ENCODE data around the gene SLC45A1.

The SLC45A1 gene

DNA sequence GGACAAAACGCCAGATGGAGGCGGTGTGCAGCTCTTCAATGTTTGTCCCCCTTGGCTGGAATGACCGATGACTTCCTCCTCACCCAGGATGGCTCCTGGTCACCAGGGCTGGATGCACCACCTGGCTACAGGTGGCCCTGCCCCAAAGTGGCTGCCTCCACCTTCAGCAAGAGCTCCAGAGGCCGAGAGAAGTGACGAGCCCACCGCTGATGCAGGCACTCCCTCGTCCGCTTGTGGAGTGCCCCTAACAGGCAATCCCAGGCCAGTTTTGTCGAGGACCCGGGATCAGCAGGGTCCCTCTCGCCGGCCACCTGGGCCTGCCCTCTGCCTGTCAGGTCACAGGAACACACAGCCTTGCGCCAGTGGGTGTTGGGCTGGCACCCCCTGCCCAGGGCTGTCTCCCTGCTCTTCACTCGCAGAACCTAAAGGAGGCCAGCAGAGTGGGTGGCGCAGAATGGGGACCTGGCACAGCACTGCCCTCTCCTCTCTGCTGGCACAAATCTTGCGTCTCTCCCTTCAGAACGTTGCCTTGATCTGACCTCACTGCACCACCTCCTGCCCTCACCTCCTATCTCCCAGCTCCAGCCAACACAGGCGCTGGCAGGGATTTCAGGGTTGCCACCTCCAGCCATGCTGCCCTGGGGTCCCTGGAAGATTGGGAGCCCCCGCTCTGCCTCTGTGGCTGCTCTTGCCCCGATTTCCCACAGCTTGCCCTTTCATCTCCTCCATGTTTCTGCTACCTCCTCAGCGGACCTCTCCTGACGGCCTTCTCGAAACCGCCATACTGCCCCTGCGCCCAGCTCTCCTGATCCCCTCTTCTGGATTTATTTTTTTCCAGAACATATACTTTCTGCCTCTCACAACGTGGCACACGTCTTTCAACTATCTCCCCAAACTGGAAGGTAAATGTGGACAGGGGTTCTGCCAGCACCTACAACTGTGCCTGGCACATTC, 38.6 kb downstream of the SLC45A1 start:
- DNase-seq (ENCODE audit: low read depth, low spot score): no peak
- Histone ChIP-seq H3K9ac (ENCODE audit: insufficient read length) (no peak overlapping the region), H3K36me3 (ENCODE audit: insufficient read depth, low read length) (peaks cover 60% of the 10 kb centered on the region), H3K4me3 (no peak overlapping the region), H3K9me3 (ENCODE audit: low read depth, low read length) (no peaks in the 10 kb centered on the region), H3K27ac (no peak overlapping the region)
- TF ChIP-seq EZH2 (IDR thresholded peaks at IDR 0.05) (no peak), FOXP2 (optimal IDR thresholded peaks at IDR 0.05; ENCODE audit: control extremely low read depth, extremely low read length, insufficient read depth) (no peak), POLR2AphosphoS5 (IDR thresholded peaks at IDR 0.05; ENCODE audit: borderline replicate concordance, low read depth, low read length) (no peak)

- H3K36me3 ChIP-seq (ENCODE audit: insufficient read depth, low read length): peaks cover 70% of the 10 kb centered on the region
- H3K4me3 ChIP-seq: no peak overlapping the region
- no peak for DNase-seq (ENCODE audit: low read depth, low spot score)
- H3K9me3 ChIP-seq (ENCODE audit: low read depth, low read length): no peaks in the 10 kb centered on the region
- TF ChIP-seq FOXP2 (optimal IDR thresholded peaks at IDR 0.05; ENCODE audit: control extremely low read depth, extremely low read length, insufficient read depth) (no peak), POLR2AphosphoS5 (IDR thresholded peaks at IDR 0.05; ENCODE audit: borderline replicate concordance, low read depth, low read length) (no peak)
- no peak overlapping the region for H3K27ac ChIP-seq
- H3K9ac ChIP-seq (ENCODE audit: insufficient read length): no peak overlapping the region
These were observed 39.6 kb downstream of the SLC45A1 start for GRCh38 chr1:8357329-8358101.

DNA sequence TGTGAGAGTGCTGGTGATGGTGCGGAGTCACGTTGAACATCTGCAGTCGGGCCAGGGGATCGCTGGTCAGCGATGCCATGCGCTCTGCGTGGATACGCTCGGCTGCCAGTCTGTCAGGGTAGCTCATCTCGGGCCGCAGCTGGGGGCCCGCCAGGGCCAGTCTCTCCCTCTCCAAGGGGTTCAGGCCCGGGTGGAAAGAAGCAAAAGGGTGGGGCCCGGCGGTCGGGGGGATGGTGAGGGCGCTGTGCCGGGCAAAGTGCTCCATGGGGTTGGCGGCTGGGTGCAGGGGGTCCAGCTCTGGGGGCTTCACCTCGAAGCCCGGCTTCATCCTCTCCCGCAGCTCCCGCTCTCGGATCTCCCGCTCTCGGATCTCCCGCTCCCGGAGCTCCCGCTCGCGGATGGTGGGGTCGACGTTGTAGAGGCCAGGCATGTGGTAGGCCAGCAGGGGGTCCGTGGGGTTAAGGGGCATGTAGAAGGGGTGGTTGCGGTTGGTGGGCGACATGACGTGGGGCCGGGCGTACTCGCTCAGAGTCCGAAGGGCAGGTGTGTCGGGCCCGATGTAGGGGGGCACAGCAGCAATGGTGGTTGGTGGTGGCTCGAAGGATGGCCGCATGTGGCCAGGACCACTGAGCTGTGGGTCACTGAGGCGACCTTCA, 40.5 kb downstream of the SLC45A1 start:
- Histone ChIP-seq H3K9ac (ENCODE audit: insufficient read length) (no peak overlapping the region), H3K9me3 (ENCODE audit: low read depth, low read length) (no peaks in the 10 kb centered on the region), H3K36me3 (ENCODE audit: insufficient read depth, low read length) (peaks cover 75% of the 10 kb centered on the region), H3K27ac (no peak overlapping the region), H3K4me3 (no peak overlapping the region)
- no peak for DNase-seq (ENCODE audit: low read depth, low spot score)
- TF ChIP-seq POLR2AphosphoS5 (IDR thresholded peaks at IDR 0.05; ENCODE audit: borderline replicate concordance, low read depth, low read length) (no peak), EZH2 (IDR thresholded peaks at IDR 0.05) (no peak), FOXP2 (optimal IDR thresholded peaks at IDR 0.05; ENCODE audit: control extremely low read depth, extremely low read length, insufficient read depth) (no peak)

DNA sequence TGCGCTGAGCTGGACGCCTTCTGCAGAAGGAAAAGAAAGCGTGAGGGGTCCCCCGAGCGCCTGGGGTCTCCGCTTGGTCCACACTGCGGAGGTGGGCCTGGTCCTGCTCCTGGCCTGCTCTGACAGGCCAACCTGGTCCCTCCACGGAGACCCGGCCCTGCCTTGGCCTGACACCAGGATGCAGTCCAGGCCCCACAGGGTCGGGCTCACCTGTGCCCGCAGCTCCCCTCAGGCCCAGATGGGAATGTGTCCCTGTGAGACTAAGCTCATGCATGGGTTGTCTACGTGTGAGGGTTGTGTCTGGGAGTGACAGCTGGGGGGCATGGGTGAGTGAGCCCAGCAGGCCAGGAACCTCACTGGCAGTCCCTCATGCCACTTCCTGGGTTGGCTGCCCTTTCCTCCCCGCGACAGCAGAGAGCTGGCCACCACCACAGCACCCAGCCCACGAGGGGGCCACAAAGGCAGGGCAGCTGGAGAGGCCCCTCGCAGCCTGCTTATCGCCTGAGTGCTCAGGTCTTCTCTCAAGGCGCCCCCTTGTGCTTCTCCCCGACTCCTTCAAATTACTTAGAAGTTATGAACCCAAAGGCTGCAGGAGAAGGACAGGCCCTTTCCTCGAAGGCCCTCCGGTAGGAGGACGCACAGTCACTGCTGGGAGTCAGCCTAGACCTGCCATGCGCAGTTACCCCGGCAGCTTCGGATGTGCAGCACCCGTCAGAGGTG, 41.1 kb downstream of the SLC45A1 start:
- TF ChIP-seq FOXP2 (optimal IDR thresholded peaks at IDR 0.05; ENCODE audit: control extremely low read depth, extremely low read length, insufficient read depth): no peak
- no peak for TF ChIP-seq EZH2 (IDR thresholded peaks at IDR 0.05)
- TF ChIP-seq POLR2AphosphoS5 (IDR thresholded peaks at IDR 0.05; ENCODE audit: borderline replicate concordance, low read depth, low read length): no peak
- Histone ChIP-seq H3K4me3 (no peak overlapping the region), H3K9ac (ENCODE audit: insufficient read length) (no peak overlapping the region), H3K27ac (no peak overlapping the region), H3K9me3 (ENCODE audit: low read depth, low read length) (no peaks in the 10 kb centered on the region), H3K36me3 (ENCODE audit: insufficient read depth, low read length) (peaks cover 68% of the 10 kb centered on the region)
- no peak for DNase-seq (ENCODE audit: low read depth, low spot score)

- Histone ChIP-seq H3K9ac (ENCODE audit: insufficient read length) (no peak overlapping the region), H3K36me3 (ENCODE audit: insufficient read depth, low read length) (peaks cover 67% of the 10 kb centered on the region), H3K4me3 (no peak overlapping the region), H3K27ac (no peak overlapping the region), H3K9me3 (ENCODE audit: low read depth, low read length) (no peaks in the 10 kb centered on the region)
- no peak for TF ChIP-seq FOXP2 (optimal IDR thresholded peaks at IDR 0.05; ENCODE audit: control extremely low read depth, extremely low read length, insufficient read depth)
- TF ChIP-seq EZH2 (IDR thresholded peaks at IDR 0.05): no peak
- no peak for TF ChIP-seq POLR2AphosphoS5 (IDR thresholded peaks at IDR 0.05; ENCODE audit: borderline replicate concordance, low read depth, low read length)
- no peak for DNase-seq (ENCODE audit: low read depth, low spot score)
These were observed 41.9 kb downstream of the SLC45A1 start for GRCh38 chr1:8359617-8360481.

- TF ChIP-seq EZH2 (IDR thresholded peaks at IDR 0.05) (no peak), FOXP2 (optimal IDR thresholded peaks at IDR 0.05; ENCODE audit: control extremely low read depth, extremely low read length, insufficient read depth) (no peak), POLR2AphosphoS5 (IDR thresholded peaks at IDR 0.05; ENCODE audit: borderline replicate concordance, low read depth, low read length) (no peak)
- H3K27ac ChIP-seq: no peak overlapping the region
- H3K4me3 ChIP-seq: no peak overlapping the region
- H3K9me3 ChIP-seq (ENCODE audit: low read depth, low read length): no peaks in the 10 kb centered on the region
- no peak for DNase-seq (ENCODE audit: low read depth, low spot score)
- H3K9ac ChIP-seq (ENCODE audit: insufficient read length): no peak overlapping the region
- H3K36me3 ChIP-seq (ENCODE audit: insufficient read depth, low read length): peaks cover 62% of the 10 kb centered on the region
These were observed 42.7 kb downstream of the SLC45A1 start for GRCh38 chr1:8360493-8361197.

Measured in SK-N-MC (cell line).